HG03064 (cell line): Measurements from ENCODE around the gene E2F1.
"Not testable (repeated sequence)": the region's sequence is repeated elsewhere in the genome, so short reads cannot be mapped to it uniquely, and the experiment has no call there.

Experiments used
- ATAC-seq: cut with Tn5 transposase; IDR thresholded peaks from one replicate; pipeline ENCODE4 v1.9.1; 2021; ENCODE audit warnings: low read depth; ENCODE audit not compliant: unreplicated experiment

Gene E2F1

DNA sequence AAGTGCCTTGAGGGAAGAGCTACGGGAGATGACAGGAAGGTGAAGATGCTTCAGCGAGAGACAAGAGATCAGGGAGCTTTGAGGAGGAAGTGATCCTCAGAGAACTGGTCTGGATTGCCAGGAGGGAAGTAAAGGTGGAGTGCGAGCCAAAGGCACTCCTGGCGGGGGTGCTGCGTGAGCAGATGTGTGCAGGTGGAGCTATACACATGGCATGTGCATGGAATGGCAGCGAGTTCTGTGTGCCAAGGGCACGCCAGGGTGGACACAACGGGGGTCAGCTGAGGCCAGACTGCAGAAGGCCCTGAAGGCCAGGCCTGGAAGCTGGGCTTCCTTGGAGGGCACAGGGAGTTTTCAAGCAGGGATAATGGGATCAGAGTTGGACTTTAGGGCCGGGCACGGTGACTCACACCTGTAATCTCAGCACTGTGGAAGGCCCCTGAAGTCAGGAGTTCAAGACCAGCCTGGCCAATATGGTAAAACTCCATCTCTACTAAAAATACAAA lies 27.7 kb upstream of the E2F1 start:
- ATAC-seq: no peak

DNA sequence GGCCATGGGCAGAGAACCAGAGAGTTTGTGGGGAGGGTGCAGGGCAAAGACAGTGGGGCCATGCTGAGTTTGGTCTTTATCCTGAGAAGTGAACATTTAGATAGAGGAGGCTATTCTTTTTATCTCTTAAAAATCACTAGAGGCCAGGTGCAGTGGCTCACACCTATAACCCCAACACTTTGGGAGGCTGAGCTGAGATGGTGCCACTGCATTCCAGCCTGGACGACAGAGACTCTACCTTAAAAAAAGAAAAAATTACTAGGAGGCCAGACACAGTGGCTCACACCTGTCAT lies 25.2 kb upstream of the E2F1 start:
- no peak for ATAC-seq

DNA sequence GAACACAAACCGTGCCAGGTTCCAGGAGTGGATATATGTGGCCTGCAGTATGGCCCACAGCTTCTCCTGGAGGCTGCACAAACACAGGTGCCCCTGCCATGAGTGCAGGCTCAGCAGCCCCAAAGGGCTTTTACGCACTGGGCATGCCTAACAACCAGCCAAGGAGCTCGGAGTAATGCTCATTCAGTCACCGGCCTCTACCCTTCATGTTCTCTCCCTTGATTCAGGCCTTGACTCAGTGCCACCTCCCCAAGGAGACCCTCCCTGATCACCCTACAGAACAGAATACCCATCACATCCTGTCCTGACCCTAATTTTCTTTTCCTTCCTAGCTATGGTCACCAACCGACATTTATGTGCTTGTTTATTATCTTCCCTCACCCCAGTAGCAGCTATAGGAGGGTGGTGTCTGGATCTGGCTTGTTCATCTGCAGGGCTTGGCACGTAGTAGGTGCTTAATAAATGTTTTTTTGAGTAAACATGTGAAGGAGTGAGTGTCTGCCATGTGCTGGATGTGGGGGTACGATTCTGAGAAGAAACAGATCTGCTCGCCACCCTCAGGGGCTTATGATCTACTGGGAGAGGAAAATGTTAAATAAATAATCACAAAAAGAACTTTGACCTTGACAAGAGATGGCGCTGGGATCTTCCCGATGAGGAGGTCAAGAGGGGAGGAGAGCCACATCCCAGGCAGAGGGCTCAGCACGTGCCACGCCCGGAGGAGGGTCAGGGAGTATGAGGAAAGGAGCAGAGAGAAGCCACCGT lies 24.7 kb upstream of the E2F1 start:
- no peak for ATAC-seq

DNA sequence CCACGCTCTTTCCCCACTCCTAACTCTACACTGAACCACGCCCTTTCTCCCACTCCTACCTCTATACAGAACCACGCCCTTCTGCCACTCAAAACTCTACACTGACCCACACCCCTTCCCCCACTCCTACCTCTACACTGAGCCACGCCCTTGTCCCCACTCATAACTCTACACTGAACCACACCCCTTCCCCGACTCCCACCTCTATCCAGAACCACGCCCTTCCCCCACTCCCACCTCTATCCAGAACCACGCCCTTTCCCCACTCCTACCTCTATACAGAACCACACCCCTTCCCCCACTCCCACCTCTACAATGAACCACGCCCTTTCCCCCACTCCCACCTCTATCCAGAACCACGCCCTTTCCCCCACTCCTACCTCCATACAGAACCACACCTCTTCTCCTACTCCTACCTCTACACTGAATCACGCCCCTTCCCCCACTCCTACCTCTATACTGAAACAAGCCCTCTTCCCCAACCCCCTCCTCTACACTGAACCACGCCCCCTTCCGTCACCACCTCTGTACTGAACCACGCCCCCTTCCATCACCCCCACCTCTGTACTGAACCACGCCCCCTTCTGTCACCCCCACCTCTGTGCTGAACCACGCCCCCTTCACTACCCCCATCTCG lies 23.8 kb upstream of the E2F1 start:
- no peak for ATAC-seq

DNA sequence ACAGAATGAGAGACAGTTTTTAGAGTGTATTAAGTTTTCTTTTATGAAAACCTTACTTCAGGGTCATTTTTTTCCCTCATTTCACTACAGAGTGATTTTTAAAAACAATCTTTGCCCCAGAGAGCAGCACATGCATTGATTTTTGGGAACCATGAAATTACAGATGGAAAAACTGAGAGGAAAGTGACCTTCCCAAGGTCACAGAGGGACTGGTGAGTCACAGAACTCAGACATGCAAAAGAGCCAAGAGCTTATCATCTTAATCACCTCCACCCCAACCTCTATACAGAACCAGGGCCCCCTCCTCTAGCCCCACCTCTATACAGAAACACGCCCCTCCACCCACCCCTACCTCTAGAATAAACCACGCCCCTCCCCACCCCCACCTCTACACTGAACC lies 23.2 kb upstream of the E2F1 start:
- ATAC-seq: no peak

DNA sequence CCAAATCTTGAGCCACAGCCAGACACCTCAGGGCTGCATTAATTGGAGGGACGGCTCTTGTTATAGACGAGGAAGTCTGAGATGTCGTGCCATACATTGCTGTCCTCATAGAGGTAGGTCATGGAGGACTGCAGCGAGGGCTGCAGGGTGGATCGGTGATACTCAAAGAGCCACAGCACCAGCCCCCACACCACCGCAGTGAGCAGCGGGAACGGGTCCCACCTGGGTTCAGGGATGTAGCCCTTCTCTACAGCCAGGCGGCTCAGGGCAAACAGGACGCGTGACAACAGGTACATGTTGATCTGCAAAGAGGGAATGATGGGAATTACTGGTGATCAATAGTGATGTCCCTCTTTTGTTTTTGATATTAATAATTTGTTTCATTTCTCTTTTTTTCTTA lies 21.5 kb upstream of the E2F1 start:
- ATAC-seq: no peak

DNA sequence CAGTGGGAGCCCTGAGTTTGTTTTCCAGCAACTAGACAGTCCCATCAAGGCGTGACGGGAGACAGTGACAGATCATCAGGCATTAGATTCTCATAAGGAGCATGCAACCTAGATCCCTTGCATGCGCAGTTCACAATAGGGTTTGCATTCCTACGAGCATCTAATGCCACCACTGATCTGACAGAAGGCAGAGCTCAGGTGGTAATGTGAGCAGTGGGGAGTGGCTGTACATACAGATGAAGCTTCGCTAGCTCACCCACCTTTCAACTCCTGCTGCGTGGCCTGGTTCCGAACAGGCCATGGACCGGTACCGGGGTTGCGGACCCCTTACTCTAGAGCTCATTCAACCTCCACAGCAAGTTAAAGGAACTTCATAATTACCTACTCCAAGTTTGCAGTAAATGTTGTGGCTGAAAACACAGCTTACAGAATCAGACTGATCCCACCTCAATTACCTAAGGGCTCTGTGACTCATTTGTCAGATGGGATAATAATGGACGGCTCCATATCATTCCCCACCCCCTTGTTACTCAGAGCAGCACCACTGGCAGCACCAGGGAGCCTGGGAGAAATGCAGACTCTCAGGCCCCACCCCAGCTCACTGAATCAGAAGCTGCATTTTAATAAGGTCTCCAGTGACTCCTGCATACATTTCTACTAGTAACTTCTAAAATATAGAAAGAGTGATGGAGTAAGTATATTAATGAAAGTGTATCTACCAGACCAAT lies 18.2 kb upstream of the E2F1 start:
- ATAC-seq: no peak

DNA sequence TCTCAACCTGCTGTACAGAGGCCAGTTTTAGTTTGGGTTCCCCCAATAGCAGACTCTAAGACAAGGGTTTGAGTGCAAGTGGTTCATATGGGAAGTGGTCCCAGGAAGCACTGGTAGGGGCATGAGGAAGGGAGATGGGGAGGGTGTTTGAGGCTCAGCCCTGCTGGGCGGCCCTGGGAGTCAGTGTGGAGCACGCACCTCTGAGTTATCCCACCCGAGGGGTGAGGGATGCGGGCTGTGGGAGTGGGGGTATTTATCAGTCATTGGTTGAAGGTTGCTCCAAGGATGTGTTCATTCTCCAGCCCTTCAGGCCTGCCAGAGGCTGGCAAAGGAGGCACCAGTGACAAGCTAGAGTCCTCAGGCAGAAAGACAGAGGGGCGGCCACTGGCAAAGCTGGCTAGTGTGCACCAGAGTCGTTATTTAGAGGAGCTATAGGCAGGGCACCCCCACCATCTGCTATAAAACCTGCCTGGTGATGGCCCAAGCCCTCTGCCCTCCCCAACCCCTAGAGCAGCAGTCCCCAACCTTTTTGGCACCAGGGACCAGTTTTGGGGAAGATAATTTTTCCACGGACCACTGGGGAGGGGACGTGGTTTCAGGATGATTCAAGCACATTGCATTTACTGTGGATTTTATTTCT lies 17.4 kb upstream of the E2F1 start:
- no peak for ATAC-seq

DNA sequence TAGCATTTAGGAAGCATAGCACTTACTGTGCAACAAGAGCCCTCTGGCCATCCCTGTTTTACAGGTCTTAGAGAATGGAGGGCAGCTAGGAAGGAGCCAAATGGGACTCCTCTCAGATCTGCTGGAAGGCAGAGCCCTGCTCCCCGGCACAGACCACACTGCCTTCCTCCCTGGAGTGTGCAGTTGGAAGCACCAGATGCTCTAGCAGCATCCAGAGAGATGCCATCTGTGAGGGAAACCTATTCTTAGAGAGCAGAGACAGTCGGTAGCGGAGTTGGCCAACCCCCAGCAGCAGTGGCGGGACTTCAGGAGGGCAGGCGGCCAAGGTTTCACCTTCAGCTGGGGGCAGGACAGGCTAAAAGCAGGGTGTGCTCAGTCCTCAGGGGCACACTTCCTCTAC lies 16.7 kb upstream of the E2F1 start:
- no peak for ATAC-seq

DNA sequence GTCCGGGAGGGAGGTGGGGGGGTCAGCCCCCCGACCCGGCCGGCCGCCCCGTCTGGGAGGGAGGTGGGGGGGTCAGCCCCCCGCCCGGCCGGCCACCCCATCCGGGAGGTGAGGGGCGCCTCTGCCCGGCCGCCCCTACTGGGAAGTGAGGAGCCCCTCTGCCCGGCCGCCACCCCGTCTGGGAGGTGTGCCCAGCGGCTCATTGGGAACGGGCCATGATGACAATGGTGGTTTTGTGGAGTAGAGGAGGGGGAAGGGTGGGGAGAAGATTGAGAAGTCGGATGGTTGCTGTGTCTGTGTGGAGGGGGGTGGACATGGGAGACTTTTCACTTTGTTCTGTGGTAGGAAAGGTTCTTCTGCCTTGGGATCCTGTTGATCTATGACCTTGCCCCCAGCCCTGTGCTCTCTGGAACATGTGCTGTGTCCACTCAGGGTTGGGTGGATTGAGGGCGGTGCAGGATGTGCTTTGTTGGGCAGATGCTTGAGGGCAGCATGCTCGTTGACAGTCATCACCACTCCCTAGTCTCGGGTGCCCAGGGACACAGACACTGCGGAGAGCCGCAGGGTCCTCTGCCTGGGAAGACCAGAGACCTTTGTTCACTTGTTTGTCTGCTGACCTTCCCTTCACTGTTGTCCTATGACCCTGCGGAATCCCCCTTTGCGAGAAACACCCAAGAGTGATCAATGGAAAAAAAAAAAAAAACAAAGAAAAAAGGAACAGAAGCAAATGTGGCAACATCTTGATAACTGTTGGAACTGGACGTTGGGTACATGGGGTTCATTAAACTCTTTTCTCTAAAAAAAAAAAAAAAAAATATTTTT lies 15.7 kb upstream of the E2F1 start:
- no peak for ATAC-seq

DNA sequence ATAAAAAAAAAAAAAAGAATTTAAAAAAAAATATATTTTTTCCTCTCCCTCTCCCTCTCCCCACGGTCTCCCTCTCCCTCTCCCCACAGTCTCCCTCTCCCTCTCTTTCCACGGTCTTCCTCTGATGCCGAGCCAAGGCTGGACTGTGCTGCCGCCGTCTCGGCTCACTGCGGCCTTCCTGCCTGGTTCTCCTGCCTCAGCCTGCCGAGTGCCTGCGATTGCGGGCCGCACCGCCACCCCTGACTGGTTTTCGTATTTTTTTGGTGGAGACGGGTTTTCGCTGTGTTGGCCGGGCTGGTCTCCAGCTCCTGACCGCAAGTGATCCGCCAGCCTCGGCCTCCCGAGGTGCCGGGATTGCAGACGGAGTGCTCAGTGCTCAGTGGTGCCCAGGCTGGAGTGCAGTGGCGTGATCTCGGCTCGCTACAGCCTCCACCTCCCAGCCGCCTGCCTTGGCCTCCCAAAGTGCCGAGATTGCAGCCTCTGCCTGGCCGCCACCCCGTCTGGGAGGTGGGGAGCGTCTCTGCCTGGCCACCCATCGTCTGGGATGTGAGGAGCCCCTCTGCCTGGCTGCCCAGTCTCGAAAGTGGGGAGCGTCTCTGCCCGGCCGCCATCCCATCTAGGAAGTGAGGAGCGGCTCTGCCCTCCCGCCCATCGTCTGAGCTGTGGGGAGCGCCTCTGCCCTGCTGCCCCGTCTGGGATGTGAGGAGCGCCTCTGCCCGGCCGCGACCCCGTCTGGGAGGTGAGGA lies 14.7 kb upstream of the E2F1 start:
- not testable (repeated sequence) for ATAC-seq

DNA sequence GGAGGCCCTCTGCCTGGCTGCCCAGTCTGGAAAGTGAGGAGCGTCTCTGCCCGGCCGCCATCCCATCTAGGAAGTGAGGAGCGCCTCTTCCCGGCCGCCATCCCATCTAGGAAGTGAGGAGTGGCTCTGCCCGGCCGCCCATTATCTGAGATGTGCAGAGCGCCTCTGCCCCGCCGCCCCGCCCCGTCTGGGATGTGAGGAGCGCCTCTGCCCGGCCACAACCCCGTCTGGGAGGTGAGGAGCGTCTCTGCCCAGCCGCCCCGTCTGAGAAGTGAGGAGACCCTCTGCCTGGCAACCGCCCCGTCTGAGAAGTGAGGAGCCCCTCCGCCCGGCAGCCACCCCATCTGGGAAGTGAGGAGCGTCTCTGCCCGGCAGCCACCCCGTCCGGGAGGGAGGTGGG lies 12.8 kb upstream of the E2F1 start:
- ATAC-seq: not testable (repeated sequence)

DNA sequence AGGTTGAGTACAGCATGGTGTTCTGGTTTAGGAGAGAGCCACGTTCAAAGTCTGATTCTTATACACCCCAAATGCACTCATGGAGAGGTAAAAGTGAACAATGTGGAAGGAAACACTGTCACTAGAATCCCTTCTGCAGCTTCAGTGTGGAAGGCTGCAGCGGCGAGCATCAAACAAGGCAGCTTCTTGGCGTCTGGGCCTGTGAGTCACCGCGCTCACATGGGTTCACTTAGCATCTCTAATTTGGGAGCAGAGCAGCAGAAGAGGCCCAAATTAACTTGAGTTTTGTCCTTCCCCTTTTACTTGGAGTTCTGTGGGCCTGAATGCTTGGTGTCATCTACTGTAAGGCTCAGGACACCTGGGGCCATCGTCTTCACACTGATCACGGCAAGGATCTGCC lies 10.9 kb upstream of the E2F1 start:
- no peak for ATAC-seq

DNA sequence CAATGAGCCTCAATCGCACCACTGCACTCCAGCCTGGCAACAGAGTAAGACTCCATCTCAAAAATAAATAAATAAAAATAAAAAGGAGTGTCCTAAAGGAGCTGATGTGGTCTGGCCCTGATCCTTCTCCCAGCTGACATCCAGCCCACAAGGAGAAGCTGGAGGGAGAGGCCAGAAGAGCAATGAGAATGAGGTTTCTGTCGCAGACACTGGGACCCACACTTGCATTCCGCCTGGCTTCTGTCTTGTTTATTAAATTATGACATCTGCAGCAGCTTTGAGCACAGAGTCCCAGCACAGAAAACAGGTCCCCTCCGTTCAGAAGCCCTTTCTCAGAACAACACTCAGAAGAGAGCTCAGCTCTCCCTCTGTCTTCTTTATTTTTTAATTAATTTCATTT lies 10.3 kb upstream of the E2F1 start:
- ATAC-seq: no peak

DNA sequence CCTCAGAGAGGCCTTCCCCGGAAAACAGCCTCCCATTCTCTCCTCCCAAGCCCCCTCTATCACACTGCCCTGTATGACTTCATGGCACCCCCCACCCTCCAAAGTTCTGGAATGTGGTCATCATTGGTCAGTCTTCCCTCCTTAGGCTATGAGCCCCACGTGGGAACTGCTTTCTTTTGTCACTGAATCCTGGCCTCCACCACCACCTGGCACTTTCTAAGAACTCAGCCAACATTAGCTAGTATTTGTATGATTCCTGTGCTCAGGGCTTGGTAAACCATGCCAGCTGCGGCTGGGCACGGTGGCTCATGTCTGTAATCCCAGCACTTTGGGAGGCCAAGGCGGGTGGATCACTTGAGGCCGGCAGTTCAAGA lies 8.4 kb upstream of the E2F1 start:
- no peak for ATAC-seq

DNA sequence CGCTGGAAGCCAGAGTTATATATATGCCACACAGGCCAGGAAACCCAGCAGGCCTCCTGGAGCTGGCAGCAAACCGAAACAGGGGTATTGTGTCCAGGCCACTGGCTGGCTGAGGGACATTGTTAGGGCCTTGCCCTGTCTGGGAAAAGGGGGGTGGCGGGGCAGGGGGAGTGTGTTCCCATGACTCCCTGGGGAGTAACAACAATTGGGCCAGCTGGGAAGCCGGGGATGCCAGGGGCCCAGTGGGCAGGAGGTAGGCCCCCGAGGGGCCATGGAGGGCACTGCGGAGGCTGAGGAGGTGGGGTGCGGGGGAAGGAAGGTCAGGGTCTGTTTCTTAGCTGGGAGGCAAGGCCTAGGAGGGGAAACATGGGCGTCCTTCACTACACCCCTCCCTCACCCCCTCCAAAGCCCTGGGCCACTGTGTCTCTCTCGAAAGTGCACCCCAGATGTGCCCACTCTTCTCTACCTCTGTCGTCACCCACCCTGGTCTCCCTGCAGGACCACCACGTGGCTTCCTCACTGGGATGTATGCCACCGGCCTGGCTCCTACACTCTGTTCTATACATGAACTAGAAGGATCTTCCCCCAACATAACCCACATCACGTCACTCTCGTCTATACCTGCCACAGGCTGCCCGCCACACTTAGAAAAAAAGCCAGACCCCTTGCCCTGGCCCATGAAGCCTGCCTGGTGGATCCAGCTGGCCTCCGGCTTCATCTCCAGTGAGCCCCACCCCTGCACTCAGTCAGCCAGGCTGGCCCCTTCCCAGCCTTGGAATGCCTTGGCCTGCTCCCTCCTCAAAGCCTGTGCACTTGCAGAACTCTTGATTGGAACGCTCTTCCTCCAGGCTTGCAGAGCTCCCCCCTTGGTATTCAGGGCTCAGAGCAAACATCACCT lies 7.8 kb upstream of the E2F1 start:
- ATAC-seq: no peak

DNA sequence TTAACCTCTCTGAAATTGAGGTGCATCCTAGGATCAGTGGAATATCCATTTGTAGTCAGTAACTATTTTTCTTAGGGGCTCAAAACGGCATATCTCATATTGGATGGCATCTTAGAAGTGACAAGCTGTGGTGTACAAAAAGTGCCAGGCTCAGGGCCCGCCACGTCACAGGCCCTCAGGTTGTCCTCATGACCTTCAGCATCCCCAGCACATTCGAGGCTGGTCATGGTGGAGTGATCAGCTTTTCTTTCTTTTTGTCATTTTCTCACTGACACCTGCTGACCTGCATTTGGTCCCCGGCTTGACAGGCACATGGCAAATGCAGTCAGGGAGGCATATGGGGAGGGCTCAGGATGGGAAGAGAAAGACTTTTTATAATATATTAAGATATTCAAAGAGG lies 7.1 kb upstream of the E2F1 start:
- ATAC-seq: no peak

DNA sequence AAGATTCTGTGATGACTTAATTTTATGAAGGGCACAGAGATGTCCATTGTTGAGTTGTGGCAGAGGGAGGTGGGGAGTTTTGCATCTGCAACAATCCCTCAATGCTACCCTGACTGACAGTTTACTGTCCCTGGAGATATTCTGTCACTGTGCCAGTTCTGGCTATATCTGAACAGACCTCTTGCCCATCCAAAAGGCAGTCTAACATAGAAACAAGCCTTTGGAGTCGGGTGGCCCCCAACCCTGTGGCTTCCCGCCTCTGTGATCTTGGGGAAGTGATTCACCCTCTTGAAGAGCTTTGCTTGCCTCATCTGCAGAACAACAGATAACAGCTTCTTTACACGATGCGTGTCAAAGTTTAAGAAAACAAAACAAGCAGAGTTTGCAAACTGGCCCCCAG lies 3.8 kb upstream of the E2F1 start:
- no peak for ATAC-seq

DNA sequence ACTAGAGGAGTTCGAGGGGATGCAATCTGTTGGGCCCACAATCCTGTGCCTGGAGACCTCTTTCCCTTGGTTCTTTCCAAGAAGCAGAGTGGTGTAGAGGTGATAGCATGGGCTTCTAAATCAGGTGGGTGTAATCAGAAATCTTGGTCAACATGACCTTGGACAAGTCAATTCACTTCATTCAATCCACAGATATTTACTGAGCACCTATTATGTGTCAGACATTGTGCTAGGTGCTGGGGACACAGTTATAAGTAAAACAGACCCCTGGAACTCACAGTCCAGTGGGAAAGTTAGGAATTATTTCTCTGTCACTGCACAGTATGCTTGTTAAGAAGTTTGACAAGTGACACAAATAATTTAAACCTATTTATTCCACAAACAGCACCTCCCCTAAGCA lies 3.3 kb upstream of the E2F1 start:
- no peak for ATAC-seq
